Measurements from ENCODE around the gene MNAT1.
"Not testable (repeated sequence)": the region's sequence is repeated elsewhere in the genome, so short reads cannot be mapped to it uniquely, and the experiment has no call there.

The MNAT1 gene

DNA sequence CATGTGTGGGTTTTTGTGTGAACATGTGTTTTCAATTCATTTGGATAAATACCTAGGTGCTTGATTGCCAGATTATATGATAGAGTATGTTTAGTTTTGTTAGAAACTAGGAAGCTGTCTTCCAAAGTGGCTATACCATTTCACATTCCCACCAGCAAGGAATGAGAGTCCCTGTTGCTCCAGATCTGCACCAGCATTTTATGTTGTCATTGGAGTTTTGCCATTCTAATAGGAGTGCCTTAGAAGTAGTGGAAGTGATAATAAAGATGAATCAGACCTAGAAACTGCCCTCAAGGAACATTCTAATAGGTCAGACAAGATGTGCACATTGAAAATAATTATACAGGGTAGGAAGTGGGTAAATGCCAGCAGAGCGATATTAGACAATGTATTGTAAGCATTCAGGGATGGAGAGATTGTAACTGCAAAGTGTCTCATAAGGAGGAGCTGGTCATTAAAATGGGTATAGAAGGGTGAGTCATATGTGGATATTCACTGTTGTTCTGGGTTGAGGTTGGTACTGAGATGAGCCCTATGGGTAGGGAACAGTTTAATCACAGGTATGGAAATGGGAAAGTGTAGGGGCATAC is 71.4 kb downstream of the MNAT1 start:
- no peak for DNase-seq (ENCODE audit: low spot score)

DNA sequence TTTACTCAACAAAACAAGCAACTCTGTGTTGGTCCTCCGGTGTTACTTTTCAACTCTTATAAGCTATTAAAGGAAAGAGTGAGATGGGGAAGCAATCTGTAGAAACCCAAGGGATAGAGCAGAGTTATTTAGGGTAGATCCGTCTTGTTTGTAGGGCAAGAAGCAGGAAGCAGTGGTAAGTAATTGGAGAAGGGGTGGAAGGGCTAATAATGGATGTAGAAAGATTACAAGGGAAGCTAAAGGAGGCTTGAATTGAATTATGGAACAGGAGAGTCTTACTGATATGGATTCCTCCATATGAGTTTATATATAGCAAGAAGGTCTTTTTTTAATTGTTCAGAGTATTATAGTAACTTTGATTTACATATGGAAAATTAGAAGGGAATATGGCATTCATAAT is 72.7 kb downstream of the MNAT1 start:
- DNase-seq (ENCODE audit: low spot score): no peak

DNA sequence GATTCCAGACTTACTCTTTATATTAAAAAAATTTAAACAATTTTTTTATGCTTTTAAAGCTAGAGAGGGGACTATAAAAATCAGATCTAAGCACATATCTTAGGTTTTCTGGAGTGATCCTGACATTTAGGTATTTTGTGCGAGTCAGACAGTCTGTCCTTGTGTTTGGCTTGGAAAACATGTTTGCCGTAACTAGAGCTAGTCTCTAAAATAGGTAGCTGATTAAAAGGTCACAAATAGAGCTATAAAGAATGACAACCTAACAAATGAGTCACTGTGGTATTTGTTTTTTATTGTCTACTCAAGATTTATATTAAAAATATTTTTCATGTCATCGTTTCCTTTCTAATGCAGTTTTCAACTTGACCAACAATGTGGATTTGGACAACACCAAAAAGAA is 73.4 kb downstream of the MNAT1 start:
- no peak for DNase-seq (ENCODE audit: low spot score)

DNA sequence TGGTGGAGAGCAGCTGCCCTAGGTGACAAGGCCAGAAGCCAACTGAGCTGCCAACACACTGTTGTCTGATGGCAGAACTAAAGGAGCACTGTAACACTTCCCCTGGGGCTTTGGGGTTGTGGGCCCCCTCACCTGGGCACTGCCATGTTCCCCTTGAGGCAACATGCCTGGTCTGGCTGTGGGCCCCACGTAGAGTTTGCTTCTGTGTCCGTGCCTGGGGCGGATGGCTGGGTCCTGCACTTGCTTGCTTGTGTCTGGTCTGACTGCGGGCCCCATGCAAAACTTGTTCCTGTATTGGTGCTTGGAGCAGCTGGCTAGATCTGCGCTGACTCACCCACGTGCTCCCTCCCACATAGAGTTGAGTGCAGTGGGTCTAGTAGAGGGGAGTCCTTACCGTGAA is 78.4 kb downstream of the MNAT1 start:
- DNase-seq (ENCODE audit: low spot score): no peak

DNA sequence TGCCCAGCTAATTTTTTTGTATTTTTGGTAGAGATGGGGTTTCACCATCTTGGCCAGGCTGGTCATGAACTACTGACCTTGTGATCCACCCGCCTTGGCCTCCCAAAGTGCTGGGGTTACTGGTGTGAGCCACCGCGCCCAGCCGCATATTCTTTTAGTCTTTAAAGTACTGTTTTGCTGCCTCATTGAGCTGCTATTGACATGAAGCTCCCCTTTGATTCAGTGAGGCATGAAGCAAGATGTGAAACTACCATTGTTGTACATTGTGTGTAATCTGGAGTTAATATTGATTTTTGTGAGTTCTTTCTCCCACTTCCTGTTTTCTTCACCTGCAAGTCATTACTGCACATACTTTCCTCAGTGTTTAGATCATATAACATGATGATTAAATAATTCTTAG is 80.8 kb downstream of the MNAT1 start:
- no peak for DNase-seq (ENCODE audit: low spot score)

DNA sequence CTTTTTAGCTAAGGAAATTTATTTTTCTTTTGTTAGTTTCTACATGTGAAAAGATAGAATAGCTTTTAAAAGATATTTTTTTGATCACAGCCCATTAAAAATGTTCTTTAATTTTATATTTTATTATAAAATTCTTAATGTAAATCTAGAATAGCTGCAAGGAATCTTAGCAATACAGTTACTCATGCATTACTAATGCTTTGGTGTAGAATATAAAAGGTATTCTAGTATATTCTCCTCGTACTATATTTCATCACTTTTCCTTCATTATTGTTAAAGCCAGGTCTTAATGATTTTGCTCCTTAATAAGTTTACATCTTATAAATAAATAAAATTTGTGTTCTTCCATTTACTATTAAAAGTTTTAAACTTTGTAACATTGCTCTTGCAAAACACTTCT is 82.6 kb downstream of the MNAT1 start:
- no peak for DNase-seq (ENCODE audit: low spot score)

DNA sequence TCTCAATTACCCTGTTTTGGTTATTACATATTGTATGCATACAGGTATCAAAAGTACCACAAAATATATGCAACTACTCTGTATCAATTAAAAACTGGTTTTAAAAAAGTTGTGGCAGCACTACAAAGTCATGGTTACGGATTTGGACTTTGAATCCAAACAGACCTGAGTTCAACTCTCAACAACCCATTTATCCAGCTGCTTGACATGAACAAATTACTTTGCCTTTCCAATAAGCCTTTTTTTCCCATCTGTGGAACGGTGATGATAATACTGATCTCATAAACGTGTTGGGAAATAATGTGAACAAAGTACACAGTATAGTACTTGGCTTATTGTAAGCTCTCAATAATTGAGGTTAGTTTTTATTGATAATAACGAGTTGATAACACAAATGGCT is 85.0 kb downstream of the MNAT1 start:
- no peak for DNase-seq (ENCODE audit: low spot score)

DNA sequence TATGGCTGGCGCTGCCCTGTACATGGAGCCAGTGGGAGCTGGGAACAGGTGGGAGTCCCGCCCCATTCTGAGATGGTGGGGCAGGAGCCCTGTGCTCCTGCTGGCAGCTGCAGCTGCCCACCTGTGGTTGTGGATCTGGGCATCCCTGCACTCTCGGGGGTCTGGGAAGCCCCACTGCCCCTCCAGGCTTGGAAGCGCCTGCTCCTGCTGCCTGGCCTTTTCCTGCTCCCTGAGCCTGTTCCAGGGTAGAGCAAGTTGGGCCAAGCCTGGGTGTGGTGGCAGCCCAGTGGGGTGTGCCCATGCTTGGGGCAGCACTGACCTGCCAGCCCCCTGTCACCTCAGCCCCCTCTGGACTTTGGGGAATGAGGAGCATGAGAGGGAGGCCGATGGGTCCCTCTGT is 104.0 kb downstream of the MNAT1 start:
- no peak for DNase-seq (ENCODE audit: low spot score)

DNA sequence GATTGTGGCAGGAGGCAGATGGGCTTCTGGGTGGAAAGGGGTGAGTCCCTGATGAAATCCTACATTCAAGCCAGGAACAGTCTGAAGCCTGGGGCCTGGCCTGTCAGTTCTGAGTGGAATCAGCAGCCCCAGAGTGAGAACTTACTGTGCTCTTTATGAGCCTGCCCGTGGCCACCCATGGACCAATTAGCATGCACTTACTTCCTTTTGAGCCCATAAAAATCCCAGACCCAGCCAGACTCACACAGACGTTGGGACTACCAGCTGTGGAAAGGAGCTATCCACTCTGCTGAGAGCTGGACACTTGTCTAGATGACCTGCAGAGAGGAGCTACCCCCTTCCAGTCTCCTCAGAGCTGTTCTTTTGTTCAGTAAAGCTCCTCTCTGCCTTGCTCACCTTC is 104.5 kb downstream of the MNAT1 start:
- DNase-seq (ENCODE audit: low spot score): no peak

DNA sequence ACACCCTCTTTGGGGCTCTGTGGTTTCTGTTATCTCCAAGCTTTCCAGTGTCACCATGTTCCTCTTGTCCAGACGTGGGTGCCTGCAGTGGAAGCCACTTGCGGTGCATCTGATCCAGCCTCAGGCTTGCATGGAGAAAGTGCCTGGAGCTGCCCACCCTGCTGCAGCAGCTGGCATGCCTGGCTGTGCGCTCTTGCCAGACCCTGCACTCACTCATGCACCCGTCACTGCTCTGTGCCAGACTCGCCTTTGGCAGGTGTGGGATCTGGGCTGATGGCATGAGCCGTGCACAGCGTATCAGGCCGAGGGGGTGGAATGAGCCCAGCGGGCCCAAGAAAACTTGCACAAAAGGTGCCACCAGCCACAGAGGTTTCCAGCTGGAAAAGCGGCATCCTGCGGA is 105.1 kb downstream of the MNAT1 start:
- DNase-seq (ENCODE audit: low spot score): no peak

DNA sequence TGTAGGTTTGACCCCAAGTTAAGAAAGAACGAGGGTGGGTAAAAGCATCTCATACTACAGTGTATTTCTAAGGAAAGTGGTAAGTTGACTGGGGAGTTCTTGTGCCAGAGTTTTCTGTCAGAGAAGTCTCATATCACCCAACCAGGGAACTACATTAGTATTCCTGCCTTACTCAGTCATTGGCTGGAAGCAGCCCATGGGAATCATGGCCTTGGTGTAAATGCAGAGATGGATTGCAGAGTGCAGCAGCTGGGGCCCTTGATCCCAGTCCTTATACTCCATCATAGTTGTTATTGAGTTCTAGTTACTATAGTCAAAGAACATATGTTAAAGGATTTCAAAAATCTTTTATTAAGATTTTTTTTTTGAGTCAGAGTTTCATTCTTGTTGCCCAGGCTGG is 105.8 kb downstream of the MNAT1 start:
- no peak for DNase-seq (ENCODE audit: low spot score)

DNA sequence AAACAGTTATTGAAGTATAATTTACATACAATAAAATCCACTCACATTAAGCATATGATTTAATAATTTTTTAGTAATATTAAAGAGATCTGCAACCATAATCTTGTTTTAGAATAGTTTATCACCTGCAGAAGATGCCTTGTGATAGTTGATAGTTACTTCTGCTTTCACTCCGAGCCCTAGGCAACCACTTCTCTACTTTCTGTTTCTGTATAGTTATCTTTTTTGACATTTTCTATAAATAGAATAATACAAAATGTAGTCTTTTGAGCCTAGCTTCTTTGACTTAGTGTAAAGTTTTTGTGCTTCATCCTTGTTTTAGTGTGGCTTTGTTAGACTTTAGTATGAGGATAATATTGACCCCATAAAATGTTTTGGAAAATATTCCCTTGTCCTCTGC is 111.0 kb downstream of the MNAT1 start:
- DNase-seq (ENCODE audit: low spot score): no peak

DNA sequence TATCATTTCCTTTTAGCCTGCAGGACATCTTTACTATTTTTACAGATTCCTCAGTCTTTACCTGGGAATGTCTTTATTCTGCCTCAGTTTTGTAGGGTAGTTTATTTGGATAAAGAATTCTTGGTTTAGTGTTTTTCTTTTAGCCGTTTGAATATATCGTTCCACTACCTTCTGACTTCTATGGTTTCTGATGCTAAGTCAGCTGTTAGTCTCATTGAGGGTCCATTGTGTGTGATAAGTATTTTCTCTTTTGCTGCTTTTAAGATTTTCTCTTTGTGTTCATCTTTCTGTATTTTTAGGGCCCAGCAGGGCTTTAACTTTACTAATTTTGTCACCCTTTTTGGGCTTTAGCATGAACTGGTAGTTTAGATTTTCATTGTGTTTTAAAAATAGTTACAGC is 113.5 kb downstream of the MNAT1 start:
- DNase-seq (ENCODE audit: low spot score): no peak

DNA sequence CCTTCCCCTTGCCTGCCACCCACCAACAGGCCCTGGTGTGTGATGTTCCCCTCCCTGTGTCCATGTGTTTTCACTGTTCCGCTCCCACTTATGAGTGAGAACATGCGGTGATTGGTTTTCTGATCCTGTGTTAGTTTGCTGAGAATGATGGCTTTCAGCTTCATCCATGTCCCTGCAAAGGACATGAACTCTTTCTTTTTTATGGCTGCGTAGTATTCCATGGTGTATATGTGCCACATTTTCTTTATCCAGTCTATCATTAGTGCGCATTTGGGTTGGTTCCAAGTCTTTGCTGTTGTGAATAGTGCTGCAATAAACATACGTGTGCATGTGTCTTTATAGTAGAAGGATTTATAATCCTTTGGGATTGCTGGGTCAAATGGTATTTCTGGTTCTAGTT is 117.1 kb downstream of the MNAT1 start:
- not testable (repeated sequence) for DNase-seq (ENCODE audit: low spot score)

DNA sequence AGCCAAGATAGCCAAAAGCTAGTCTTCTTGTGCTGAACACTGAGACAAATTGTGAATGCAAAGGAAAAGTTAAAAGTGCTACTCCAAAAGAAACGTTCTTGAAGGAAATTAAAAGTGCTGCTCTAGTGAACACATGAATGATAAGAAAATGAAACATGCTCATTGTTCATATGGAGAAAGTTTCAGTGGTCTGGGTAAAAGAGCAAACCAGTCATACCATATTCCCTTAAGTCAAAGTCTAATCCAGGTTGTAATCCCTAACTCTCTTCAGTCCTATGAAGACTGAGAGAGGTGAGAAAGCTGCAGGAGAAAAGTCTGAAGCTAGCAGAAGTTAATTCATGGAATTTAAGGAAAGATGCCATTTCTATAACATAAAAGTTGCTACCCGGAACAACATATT is 121.5 kb downstream of the MNAT1 start:
- DNase-seq (ENCODE audit: low spot score): no peak

DNA sequence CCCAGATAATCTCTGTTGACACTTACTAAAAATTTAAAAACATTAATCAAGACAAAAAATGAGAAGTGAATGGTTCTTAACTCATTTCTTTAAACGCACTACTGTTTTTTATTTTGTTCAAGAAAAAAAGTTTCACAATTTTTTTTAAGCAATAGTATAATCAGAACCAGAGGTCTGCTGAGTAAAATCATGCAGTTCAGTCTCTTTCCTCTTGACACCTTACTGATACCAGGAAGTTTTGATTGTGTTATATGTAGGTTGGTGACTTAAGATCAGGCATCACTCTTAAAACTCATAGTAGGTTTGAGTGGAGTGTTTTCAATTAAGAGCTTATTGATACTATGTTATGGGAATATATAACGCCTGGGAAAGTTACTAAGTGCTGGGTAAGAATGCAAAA is 125.0 kb downstream of the MNAT1 start:
- no peak for DNase-seq (ENCODE audit: low spot score)

DNA sequence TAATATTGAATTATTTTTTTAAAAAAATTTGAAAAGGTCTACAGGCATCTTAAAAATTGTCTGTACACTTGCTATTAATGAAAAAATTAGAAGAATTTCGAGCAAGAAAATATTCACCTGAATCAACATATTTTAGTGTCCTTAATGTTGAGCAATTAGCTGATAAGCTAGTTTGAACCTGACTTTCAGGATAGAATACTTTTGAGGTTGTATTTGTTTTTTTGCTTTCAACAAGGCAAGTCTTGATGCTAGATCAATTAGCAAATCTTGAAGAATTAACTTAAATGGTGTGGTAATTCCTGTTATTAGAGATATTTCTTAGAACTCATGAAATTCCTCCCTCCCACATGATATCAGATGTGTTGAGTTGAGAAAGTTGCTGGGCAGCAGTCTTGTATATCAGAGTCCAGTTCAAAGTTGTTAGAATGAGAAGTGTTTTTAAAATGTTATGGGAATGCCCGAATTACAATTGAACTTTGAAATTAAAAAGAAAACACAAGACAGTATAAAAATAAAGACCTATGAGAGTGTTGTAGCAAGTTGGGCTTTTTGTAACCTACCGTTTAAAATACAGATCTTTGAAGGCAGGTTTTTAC is 127.1 kb downstream of the MNAT1 start:
- DNase-seq (ENCODE audit: low spot score): no peak

DNA sequence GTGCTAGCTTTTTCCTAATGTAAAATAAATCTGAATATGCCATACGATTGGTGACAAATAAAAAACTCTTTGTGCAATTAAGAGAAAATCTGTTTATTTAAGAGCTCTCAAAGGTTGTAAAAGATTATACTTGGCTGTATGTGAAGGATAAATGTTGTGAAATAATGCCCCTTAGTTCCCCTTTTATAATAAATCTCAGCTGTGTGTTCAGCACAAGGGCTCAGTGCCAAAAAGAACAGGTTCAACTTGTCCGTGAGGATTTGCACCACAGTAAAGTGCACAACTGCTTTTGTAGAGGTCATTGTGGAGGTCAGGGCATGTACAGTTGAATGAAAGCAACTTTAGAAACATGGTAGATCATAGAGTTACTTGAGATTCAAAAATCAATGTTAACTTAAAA is 127.7 kb downstream of the MNAT1 start:
- no peak for DNase-seq (ENCODE audit: low spot score)

DNA sequence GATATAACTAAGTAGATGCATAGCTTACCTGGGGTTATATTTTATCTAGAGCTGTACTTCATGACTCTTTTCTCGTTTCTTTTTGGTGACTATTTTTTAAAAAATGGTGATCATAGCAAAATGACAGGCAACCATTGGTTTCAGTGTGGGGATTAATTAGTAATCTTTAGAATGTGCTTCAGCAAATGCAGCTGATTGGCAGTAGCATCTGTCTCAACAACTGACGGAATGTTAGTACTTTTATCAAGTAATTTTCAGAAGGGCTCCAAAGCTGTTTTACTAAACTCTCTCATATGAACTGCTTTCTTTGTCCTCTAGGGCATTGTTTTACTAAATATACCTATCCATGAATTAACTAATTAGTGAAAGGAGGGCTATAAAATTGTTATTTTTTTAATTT is 128.7 kb downstream of the MNAT1 start:
- DNase-seq (ENCODE audit: low spot score): no peak

DNA sequence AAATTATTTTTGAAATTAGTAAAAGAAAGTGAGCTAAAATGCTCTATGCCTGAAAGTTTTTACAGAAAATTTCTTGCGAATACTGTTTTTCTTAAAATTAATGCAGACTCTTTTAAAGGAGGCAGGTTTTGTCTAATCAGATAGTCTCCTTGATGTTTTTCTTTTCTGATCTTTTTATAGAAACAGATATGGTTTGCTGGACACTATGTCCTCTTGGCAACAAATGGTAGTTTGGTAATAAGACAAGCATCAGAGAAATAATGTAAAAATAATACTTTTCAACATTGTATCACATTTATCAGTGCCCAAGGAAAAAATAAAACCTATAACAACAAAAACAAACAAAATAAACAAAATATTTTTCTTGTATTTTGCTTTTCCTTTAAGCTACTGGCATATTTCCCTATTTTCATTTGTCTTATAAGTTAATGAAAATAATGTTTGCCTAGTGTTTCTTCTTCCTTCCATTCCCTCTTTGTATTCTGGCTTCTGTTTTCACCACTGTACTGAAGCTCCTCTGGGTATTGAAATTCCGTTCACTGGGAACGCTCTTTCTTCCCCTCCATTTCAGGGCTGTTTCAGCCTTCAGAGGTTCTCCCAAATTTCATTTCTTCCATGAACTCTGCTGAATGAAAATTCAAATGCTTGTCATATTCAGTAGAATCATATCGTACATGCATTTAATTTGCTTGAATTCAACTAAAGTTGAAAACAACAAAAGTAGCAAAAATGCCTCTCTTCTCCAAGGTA is 131.0 kb downstream of the MNAT1 start:
- DNase-seq (ENCODE audit: low spot score): no peak

DNA sequence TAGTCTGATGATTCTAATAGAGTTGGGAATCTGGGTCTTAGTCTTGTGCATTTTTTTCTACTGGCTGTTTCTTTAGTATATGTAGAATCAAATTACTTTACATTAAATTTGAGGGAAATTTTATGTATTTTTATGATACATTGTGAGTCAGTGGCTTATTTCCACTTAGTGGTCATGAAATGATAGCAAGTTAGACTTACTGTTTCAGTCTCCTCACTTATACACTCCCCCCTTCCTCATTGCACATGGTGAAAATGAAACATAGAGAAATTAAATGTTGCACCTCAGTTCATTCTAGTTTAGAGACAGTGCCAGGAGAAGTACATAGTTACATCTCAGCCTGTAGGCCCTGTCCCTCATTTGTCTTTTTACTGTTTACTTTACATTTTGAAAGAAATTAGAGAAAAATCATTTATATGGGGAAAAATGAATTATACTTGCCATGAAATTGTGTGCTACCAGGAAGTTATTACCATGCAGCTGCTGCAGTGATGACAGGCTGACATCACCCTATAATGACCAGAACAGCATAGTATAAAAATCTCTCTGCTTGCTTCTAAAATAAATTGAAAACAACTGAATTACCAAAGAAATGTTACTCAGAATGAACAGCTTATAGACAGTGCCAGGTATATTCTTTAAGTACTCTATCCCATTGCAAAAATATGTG is 133.1 kb downstream of the MNAT1 start:
- DNase-seq (ENCODE audit: low spot score): no peak

DNA sequence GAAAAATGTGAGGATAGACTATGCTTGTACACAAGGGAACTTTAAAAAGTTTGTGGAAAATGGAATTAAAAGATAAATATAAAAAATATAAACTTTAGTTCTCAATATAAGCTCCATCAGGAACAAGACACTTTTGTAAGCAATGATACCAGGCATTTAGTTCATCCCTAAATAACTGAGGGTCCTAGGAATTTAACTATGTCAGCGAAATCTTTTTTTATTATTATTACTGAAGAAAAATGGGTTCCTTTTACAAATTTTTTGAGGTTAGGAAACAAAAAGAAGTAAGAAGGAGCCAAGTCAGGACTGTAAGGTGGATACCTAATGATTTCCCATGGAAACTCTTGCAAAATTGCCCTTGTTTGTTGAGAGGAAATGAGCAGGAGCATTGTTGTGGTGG is 143.6 kb downstream of the MNAT1 start:
- no peak for DNase-seq (ENCODE audit: low spot score)

DNA sequence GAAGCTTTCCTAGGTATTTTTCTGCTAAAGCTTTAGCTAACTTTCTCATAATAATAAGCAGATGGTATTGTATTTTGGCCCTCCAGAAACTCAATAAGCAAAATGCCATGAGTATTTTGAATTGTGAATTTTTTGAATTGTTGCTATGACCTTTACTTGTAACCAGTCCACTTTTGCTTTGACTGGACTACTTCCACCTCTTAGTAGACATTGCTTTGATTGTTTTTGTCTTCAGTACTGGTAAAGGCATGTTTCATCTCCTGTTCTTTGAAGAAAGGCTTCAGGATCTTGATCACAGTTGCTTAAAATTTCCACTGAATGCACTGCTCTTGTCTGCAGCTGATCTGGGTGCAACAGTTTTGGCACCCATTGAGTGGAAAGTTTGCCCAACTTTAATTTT is 144.0 kb downstream of the MNAT1 start:
- no peak for DNase-seq (ENCODE audit: low spot score)
